Duodenal mucosa (tissue), 2 donors: ENCODE results near the gene TBC1D13.

Experiments used
- H3K27ac ChIP-seq: one replicate; pipeline ENCODE4 v1.7.0; 2013; ENCODE audit warnings: low read depth, low read length
- H3K27me3 ChIP-seq, 2 donors: one replicate each; pipeline ENCODE4 v1.7.0; 2013; ENCODE audit warnings: low read length in 2 of 2, control low read depth in 1 of 2; ENCODE audit not compliant: insufficient read depth in 2 of 2, control insufficient read depth in 1 of 2
- H3K36me3 ChIP-seq, 2 donors: one replicate each; pipeline ENCODE4 v1.7.0; 2013; ENCODE audit warnings: low read length in 2 of 2, control low read depth in 1 of 2; ENCODE audit not compliant: insufficient read depth in 2 of 2, control insufficient read depth in 1 of 2
- H3K4me1 ChIP-seq, 2 donors: one replicate each; pipeline ENCODE4 v1.7.0; 2013; ENCODE audit warnings: low read length in 2 of 2, control low read depth in 1 of 2; ENCODE audit not compliant: insufficient read depth in 2 of 2, control insufficient read depth in 1 of 2
- H3K4me3 ChIP-seq, 2 donors: one replicate each; pipeline ENCODE4 v1.7.0; 2013; ENCODE audit warnings: low read length in 2 of 2, low read depth in 1 of 2
- H3K9ac ChIP-seq, 2 donors: one replicate each; pipeline ENCODE4 v1.7.0; 2013; ENCODE audit warnings: low read length in 2 of 2, low read depth in 1 of 2
- H3K9me3 ChIP-seq, 2 donors: one replicate each; pipeline ENCODE4 v1.7.0; 2013; ENCODE audit warnings: low read length in 2 of 2, control low read depth in 1 of 2; ENCODE audit not compliant: control insufficient read depth in 1 of 2

The TBC1D13 gene

GRCh38 chr9:128802482-128802881, 15.4 kb downstream of the TBC1D13 start:
- no peaks in the 10 kb centered on the region for H3K4me1 ChIP-seq
- H3K9me3 ChIP-seq = no peaks in the 10 kb centered on the region
- no peaks in the 10 kb centered on the region for H3K27me3 ChIP-seq
- H3K4me3 ChIP-seq = no peak overlapping the region
- H3K9ac ChIP-seq = no peak overlapping the region
- peaks cover 33 to 72% of the 10 kb centered on the region in 2 donors for H3K36me3 ChIP-seq
- no peak overlapping the region for H3K27ac ChIP-seq

GRCh38 chr9:128805661-128806060, 18.6 kb downstream of the TBC1D13 start:
- no peak overlapping the region for H3K4me3 ChIP-seq
- peaks cover 25 to 59% of the 10 kb centered on the region in 2 donors for H3K36me3 ChIP-seq
- H3K4me1 ChIP-seq = no peaks in the 10 kb centered on the region
- no peak overlapping the region for H3K9ac ChIP-seq
- H3K27me3 ChIP-seq = no peaks in the 10 kb centered on the region
- H3K9me3 ChIP-seq = no peaks in the 10 kb centered on the region
- H3K27ac ChIP-seq = no peak overlapping the region

GRCh38 chr9:128807827-128808226, 20.8 kb downstream of the TBC1D13 start:
- H3K9me3 ChIP-seq = no peaks in the 10 kb centered on the region
- no peak overlapping the region for H3K27ac ChIP-seq
- peaks cover 25 to 47% of the 10 kb centered on the region in 2 donors for H3K36me3 ChIP-seq
- no peaks in the 10 kb centered on the region for H3K27me3 ChIP-seq
- H3K4me3 ChIP-seq = no peak overlapping the region
- H3K9ac ChIP-seq = no peak overlapping the region
- no peaks in the 10 kb centered on the region for H3K4me1 ChIP-seq

- H3K9me3 ChIP-seq = no peaks in the 10 kb centered on the region
- no peak overlapping the region for H3K9ac ChIP-seq
- no peak overlapping the region for H3K4me3 ChIP-seq
- no peaks in the 10 kb centered on the region for H3K4me1 ChIP-seq
- no peaks in the 10 kb centered on the region for H3K27me3 ChIP-seq
- H3K27ac ChIP-seq = no peak overlapping the region
- peaks cover 19 to 40% of the 10 kb centered on the region in 2 donors for H3K36me3 ChIP-seq
These were observed 21.5 kb downstream of the TBC1D13 start for GRCh38 chr9:128808543-128808942.

GRCh38 chr9:128809036-128809599, 22.1 kb downstream of the TBC1D13 start:
- Histone ChIP-seq H3K4me3 (no peak overlapping the region), H3K27ac (no peak overlapping the region), H3K36me3 (peaks cover 15 to 34% of the 10 kb centered on the region in 2 donors), H3K27me3 (no peaks in the 10 kb centered on the region), H3K9me3 (no peaks in the 10 kb centered on the region), H3K4me1 (no peaks in the 10 kb centered on the region), H3K9ac (no peak overlapping the region)

- H3K9ac ChIP-seq = no peak overlapping the region
- no peak overlapping the region for H3K4me3 ChIP-seq
- no peaks in the 10 kb centered on the region for H3K27me3 ChIP-seq
- H3K9me3 ChIP-seq = no peaks in the 10 kb centered on the region
- H3K36me3 ChIP-seq = peaks cover 14 to 33% of the 10 kb centered on the region in 2 donors
- no peaks in the 10 kb centered on the region for H3K4me1 ChIP-seq
- no peak overlapping the region for H3K27ac ChIP-seq
These were observed 22.8 kb downstream of the TBC1D13 start for GRCh38 chr9:128809831-128810230.

- H3K36me3 ChIP-seq = peaks cover 11 to 24% of the 10 kb centered on the region in 2 donors
- H3K27me3 ChIP-seq = no peaks in the 10 kb centered on the region
- no peak overlapping the region for H3K27ac ChIP-seq
- H3K9ac ChIP-seq = no peak overlapping the region
- H3K4me1 ChIP-seq = no peaks in the 10 kb centered on the region
- no peaks in the 10 kb centered on the region for H3K9me3 ChIP-seq
- no peak overlapping the region for H3K4me3 ChIP-seq
These were observed 23.8 kb downstream of the TBC1D13 start for GRCh38 chr9:128810873-128811272.

- H3K36me3 ChIP-seq = peaks cover 19 to 24% of the 10 kb centered on the region in 2 donors
- H3K9me3 ChIP-seq = no peaks in the 10 kb centered on the region
- peak within 1 kb of the TSS; percentile 68 to 79 for H3K4me3 ChIP-seq
- H3K4me1 ChIP-seq = peaks cover 11 to 17% of the 10 kb centered on the region in 2 donors
- no peaks in the 10 kb centered on the region for H3K27me3 ChIP-seq
- peak within 1 kb of the TSS; percentile 67 for H3K27ac ChIP-seq
- peak within 1 kb of the TSS; percentile 25 to 82 for H3K9ac ChIP-seq
These were observed 31.2 kb downstream of the TBC1D13 start, which contains the start of gene ENDOG for GRCh38 chr9:128818099-128818838. ENDOG (plus strand) TSS chr9:128818500; CDS start chr9:128818685, 185 bp downstream.

GRCh38 chr9:128818839-128819715, 32.0 kb downstream of the TBC1D13 start:
- H3K27me3 ChIP-seq = no peaks in the 10 kb centered on the region
- peaks cover 11 to 17% of the 10 kb centered on the region in 2 donors for H3K4me1 ChIP-seq
- peak overlapping the region; percentile 68 to 79 for H3K4me3 ChIP-seq
- H3K36me3 ChIP-seq = peaks cover 19 to 32% of the 10 kb centered on the region in 2 donors
- H3K27ac ChIP-seq = peak overlapping the region; percentile 36
- no peaks in the 10 kb centered on the region for H3K9me3 ChIP-seq
- H3K9ac ChIP-seq = peak overlapping the region; percentile 25 to 63
